Smooth muscle cell (in vitro differentiated cells): ENCODE results near the gene GSG1L2. TPM values are rescaled to one million over a fixed set of nuclear protein-coding genes. Genes with fewer than 3 reads are reported as not detected.
"Not testable (repeated sequence)": the region's sequence is repeated elsewhere in the genome, so short reads cannot be mapped to it uniquely, and the experiment has no call there.

ENCODE experiments used
- DNase-seq: peaks from one replicate; lab custom pipeline; 2025; ENCODE audit not compliant: unreplicated experiment; lab: John Stamatoyannopoulos, UW
- H2AFZ ChIP-seq: fragments of 200-600 bp; sonication (generic); 2 replicates; pipeline ENCODE4 v1.6.0; 2016; ENCODE audit warnings: antibody characterized with exemption, low read depth, mild to moderate bottlenecking
- H3F3A ChIP-seq: fragments of 200-600 bp; sonication (generic); 2 replicates; pipeline ENCODE4 v1.6.0; 2017; ENCODE audit warnings: antibody characterized with exemption, low read depth
- H3K27ac ChIP-seq: fragments of 200-600 bp; sonication (generic); 2 replicates; pipeline ENCODE4 v1.5.1; 2016; ENCODE audit warnings: low read depth, mild to moderate bottlenecking
- H3K27me3 ChIP-seq: fragments of 200-600 bp; sonication (generic); 2 replicates; pipeline ENCODE4 v1.6.1; 2016; ENCODE audit warnings: low read depth, mild to moderate bottlenecking
- H3K36me3 ChIP-seq: fragments of 200-600 bp; sonication (generic); 2 replicates; pipeline ENCODE4 v1.5.1; 2016; ENCODE audit warnings: low read depth
- H3K4me1 ChIP-seq: fragments of 200-600 bp; sonication (generic); 2 replicates; pipeline ENCODE4 v1.5.1; 2016; ENCODE audit warnings: low read depth
- H3K4me2 ChIP-seq: fragments of 200-600 bp; sonication (generic); 2 replicates; pipeline ENCODE4 v1.6.0; 2016; ENCODE audit warnings: mild to moderate bottlenecking
- H3K4me3 ChIP-seq: fragments of 200-600 bp; sonication (generic); 2 replicates; pipeline ENCODE4 v1.5.1; 2016; ENCODE audit warnings: mild to moderate bottlenecking
- H3K79me2 ChIP-seq: fragments of 200-600 bp; sonication (generic); 2 replicates; pipeline ENCODE4 v1.6.0; 2016; ENCODE audit warnings: low read depth, mild to moderate bottlenecking
- H3K9ac ChIP-seq: fragments of 200-600 bp; sonication (generic); 2 replicates; pipeline ENCODE4 v1.6.0; 2016; ENCODE audit warnings: low read depth
- H3K9me3 ChIP-seq: fragments of 200-600 bp; sonication (generic); replicated peaks from 2 replicates; pipeline ENCODE4 v1.5.1; 2016; ENCODE audit warnings: low read depth
- H4K20me1 ChIP-seq: fragments of 200-600 bp; sonication (generic); 2 replicates; pipeline ENCODE4 v1.6.0; 2016; ENCODE audit warnings: low read depth
- WGBS: methylation state at CpG from one replicate; pipeline ENCODE4 v1.1.7; 2016; ENCODE audit warnings: low lambda C conversion rate; 5-methylcytosine and 5-hydroxymethylcytosine counted together
- polyA plus RNA-seq: library from polyadenylated mRNA; unstranded; fragments of >200 nt; fragmentation: Nextera tagmentation; extraction: Ambion mirVana; gene quantifications from 2 replicates; pipeline ENCODE4 v1.2.1, GENCODE V29; 2016
- total RNA-seq: library from RNA; depleted of rRNA; stranded (reverse); fragments of >200 nt; gene quantifications from 2 replicates; pipeline ENCODE4 v1.2.3, GENCODE V29; 2014
- TF ChIP-seq, protein P1 (sequence below): fragments of 200-600 bp; sonication (generic); IDR thresholded peaks from 2 replicates; pipeline ENCODE4 v1.5.1; 2017; ENCODE audit warnings: borderline replicate concordance, mild to moderate bottlenecking, antibody characterized with exemption; ENCODE audit not compliant: insufficient read depth, poor library complexity, severe bottlenecking

The GSG1L2 gene
- total and polyA plus RNA-seq, 2 experiments from 2014 or later: not detected

DNA sequence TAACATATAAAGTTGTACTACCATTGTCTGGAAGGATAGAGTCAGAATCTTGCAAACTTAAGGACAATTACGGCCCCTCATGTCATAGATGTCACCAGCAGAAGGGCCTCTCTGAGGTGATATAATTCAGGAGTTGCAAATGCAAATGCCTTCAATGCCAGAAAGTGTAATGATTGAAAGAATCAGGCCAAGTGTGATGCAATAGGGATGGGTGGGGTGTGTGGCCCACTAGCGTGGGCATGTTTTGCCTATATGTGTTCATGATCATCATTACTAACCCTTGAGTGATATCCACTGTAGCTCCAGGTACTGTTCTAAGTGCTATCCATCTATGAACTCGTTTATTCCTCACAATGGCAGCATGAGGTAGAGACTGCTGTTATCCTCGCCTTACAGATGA, 31.6 kb downstream of the GSG1L2 start:
- H3K4me1 ChIP-seq: peaks cover 10% of the 10 kb centered on the region
- 88% methylated on average over 4 of the region's 4 CpGs for WGBS
- H3F3A ChIP-seq: no peaks in the 10 kb centered on the region

GRCh38 chr17:9788601-9789000, 33.3 kb downstream of the GSG1L2 start:
- H3K27ac ChIP-seq: no peak overlapping the region
- no peaks in the 10 kb centered on the region for H4K20me1 ChIP-seq
- H3F3A ChIP-seq: no peaks in the 10 kb centered on the region
- no peak for DNase-seq
- H3K4me1 ChIP-seq: peaks cover 10% of the 10 kb centered on the region
- H3K4me2 ChIP-seq: no peak overlapping the region
- H3K27me3 ChIP-seq: no peaks in the 10 kb centered on the region
- no peaks in the 10 kb centered on the region for H3K79me2 ChIP-seq
- 94% methylated on average over 8 of the region's 8 CpGs for WGBS
- no peaks in the 10 kb centered on the region for H3K9me3 ChIP-seq
- TF ChIP-seq, protein P1, sequence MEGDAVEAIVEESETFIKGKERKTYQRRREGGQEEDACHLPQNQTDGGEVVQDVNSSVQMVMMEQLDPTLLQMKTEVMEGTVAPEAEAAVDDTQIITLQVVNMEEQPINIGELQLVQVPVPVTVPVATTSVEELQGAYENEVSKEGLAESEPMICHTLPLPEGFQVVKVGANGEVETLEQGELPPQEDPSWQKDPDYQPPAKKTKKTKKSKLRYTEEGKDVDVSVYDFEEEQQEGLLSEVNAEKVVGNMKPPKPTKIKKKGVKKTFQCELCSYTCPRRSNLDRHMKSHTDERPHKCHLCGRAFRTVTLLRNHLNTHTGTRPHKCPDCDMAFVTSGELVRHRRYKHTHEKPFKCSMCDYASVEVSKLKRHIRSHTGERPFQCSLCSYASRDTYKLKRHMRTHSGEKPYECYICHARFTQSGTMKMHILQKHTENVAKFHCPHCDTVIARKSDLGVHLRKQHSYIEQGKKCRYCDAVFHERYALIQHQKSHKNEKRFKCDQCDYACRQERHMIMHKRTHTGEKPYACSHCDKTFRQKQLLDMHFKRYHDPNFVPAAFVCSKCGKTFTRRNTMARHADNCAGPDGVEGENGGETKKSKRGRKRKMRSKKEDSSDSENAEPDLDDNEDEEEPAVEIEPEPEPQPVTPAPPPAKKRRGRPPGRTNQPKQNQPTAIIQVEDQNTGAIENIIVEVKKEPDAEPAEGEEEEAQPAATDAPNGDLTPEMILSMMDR: no peak
- H3K9ac ChIP-seq: no peak overlapping the region
- H3K4me3 ChIP-seq: no peak overlapping the region
- no peak overlapping the region for H2AFZ ChIP-seq
- H3K36me3 ChIP-seq: no peaks in the 10 kb centered on the region

More for the DNA sequence above, 31.6 kb downstream of the GSG1L2 start:
- no peak overlapping the region for H3K27ac ChIP-seq
- H3K79me2 ChIP-seq: no peaks in the 10 kb centered on the region
- no peaks in the 10 kb centered on the region for H3K27me3 ChIP-seq
- H3K9me3 ChIP-seq: no peaks in the 10 kb centered on the region
- H3K9ac ChIP-seq: no peak overlapping the region
- no peak overlapping the region for H3K4me3 ChIP-seq
- DNase-seq: no peak
- TF ChIP-seq, protein P1: no peak
- H2AFZ ChIP-seq: no peak overlapping the region
- H4K20me1 ChIP-seq: no peaks in the 10 kb centered on the region
- no peak overlapping the region for H3K4me2 ChIP-seq
- H3K36me3 ChIP-seq: no peaks in the 10 kb centered on the region

- Histone ChIP-seq H3K4me2 (no peak overlapping the region), H3K9ac (no peak overlapping the region), H3K9me3 (no peaks in the 10 kb centered on the region), H3K27ac (no peak overlapping the region), H3K4me3 (no peak overlapping the region), H3K36me3 (no peaks in the 10 kb centered on the region), H3F3A (no peaks in the 10 kb centered on the region), H3K27me3 (peaks cover 30% of the 10 kb centered on the region), H2AFZ (no peak overlapping the region), H4K20me1 (no peaks in the 10 kb centered on the region), H3K79me2 (no peaks in the 10 kb centered on the region), H3K4me1 (no peaks in the 10 kb centered on the region)
- DNase-seq: no peak
- TF ChIP-seq, protein P1: no peak
- 95% methylated on average over 2 of the region's 2 CpGs for WGBS
These were observed 37.3 kb downstream of the GSG1L2 start for GRCh38 chr17:9784544-9784943.

DNA sequence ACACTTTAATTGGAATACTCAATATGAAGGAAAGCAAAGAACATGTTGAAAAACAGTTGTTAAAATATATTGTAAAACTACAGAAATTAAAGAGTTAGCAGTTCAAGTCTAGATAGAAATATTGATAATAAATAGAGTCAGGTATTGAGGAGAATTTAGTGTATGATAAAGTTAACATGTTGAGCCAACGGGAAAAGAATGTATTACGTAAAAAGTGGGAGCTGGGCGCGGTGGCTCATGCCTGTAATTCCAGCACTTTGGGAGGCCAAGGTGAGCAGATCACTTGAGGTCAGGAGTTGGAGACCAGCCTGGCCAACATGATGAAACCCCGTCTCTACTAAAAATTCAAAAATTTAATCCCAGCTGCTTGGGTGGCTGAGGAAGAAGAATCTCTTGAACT, 38.4 kb downstream of the GSG1L2 start:
- not testable (repeated sequence) for H3K4me2 ChIP-seq, H3K9ac ChIP-seq, H3K4me1 ChIP-seq, H4K20me1 ChIP-seq, H3K4me3 ChIP-seq, H3K36me3 ChIP-seq, H3K27ac ChIP-seq, DNase-seq, H3K79me2 ChIP-seq, H2AFZ ChIP-seq, H3K9me3 ChIP-seq, H3F3A ChIP-seq
- peaks cover 35% of the 10 kb centered on the region for H3K27me3 ChIP-seq
- whole genome bisulfite sequencing: 94% methylated on average over 5 of the region's 5 CpGs
